GM13976 (cell line): Measurements from ENCODE around the gene PCYOX1L.

Experiments
- DNase-seq: peaks from one replicate; pipeline ENCODE4 v3.0.0; 2012; ENCODE audit warnings: low spot score
- CTCF ChIP-seq: IDR thresholded peaks from 2 replicates; pipeline ENCODE4 v1.5.1; 2012; ENCODE audit warnings: borderline replicate concordance, mild to moderate bottlenecking; ENCODE audit not compliant: insufficient read depth; ENCODE audit errors: extremely low read depth, missing control alignments, control extremely low read depth
- in situ Hi-C: fragments of 300-500 bp; cut with MboI; formaldehyde crosslinking; loops from one replicate; pipeline ENCODE4 v1.12.0; 2022; ENCODE audit warnings: low sequenced_read_pairs, mixed read lengths, inconsistent platforms; ENCODE audit not compliant: unreplicated experiment

The PCYOX1L gene

DNA sequence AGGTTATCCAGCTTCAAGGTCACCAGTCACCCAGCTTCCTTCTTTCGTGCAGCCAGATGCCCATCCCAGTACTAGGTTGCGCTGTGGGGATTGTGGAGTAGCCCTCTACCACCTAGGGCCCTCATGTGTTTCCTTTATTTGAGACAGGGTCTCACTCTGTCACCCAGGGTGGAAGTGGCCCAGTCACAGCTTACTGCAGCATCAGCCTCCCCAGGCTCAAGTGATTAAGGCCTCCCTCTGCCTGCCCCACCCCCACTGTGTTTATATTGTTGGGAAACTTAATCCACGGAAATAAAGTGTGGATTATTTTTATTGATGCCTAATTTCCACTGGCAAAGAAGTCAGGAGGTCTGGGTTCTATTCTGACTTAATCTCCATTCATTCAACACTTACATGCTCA lies 17.0 kb downstream of the PCYOX1L start:
- TF ChIP-seq CTCF = no peak
- in situ Hi-C loops = loop anchor here (10.0 kb wide), 1 partner anchor 190 kb away; no protein-coding TSS in a partner anchor
- no peak for DNase-seq

- in situ Hi-C loops = loop anchor here (10.0 kb wide), 1 partner anchor 189 kb away; no protein-coding TSS in a partner anchor
- DNase-seq = no peak
- no peak for TF ChIP-seq CTCF
Measured at GRCh38 chr5:149375434-149375833, 17.6 kb downstream of the PCYOX1L start.

- in situ Hi-C loops = loop anchor here (10.0 kb wide), 1 partner anchor 189 kb away; no protein-coding TSS in a partner anchor
- no peak for TF ChIP-seq CTCF
- DNase-seq = no peak
Measured at GRCh38 chr5:149376104-149376503, 18.3 kb downstream of the PCYOX1L start.

DNA sequence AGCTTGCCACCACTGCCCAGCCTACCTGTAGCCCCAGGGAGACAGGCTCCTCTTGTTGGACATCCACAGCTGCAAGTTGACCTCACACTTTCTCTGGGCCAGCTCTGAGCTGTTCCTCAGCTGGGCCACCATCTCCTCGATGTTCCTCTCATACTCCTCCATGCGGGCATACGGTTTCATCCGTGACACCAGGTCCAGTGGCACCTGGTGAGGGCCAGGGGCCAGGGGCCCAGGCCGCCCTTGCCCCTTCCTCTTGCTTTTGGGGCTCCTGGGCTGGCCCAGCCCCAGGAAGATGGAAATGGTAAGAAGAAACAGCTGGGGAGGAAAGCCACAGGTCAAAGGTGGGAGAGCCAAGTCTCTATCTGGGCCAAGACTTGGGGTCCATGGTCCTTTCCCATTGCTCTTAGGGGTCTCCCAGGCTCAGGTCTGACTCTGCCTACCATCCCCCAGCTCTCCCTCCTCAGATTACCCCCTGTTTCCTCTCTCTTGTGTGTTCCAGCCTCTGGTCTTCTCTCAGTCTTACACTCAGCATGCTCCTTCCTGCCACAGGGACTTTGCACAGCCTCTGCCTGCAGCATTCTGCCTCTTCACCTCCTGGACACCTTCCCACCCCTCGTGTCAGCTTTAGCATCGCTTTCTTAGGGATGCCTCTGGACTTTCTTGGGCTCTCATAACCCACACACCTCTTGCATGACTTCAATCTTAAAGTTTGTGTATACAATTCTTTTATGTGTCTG lies 19.0 kb downstream of the PCYOX1L start:
- no peak for TF ChIP-seq CTCF
- no peak for DNase-seq
- in situ Hi-C loops = loop anchor here (10.0 kb wide), 1 partner anchor 188 kb away; no protein-coding TSS in a partner anchor

GRCh38 chr5:149378241-149378820 lies 20.5 kb downstream of the PCYOX1L start:
- DNase-seq = no peak
- no peak for TF ChIP-seq CTCF
- in situ Hi-C loops = loop anchor here (10.0 kb wide), 1 partner anchor 186 kb away; no protein-coding TSS in a partner anchor

- DNase-seq = no peak
- TF ChIP-seq CTCF = no peak
- in situ Hi-C loops = loop anchor here (10.0 kb wide), 1 partner anchor 186 kb away; no protein-coding TSS in a partner anchor
Measured at GRCh38 chr5:149379177-149379761, 21.4 kb downstream of the PCYOX1L start, which contains the start of gene IL17B. Gene IL17B (minus strand): TSS chr5:149379292. CDS start chr5:149379225, 67 bp downstream.
